Astrocyte (in vitro differentiated cells and primary cell): ENCODE data around the gene MLF1.

ENCODE experiments used
- CTCF ChIP-seq: IDR thresholded peaks from 2 replicates; pipeline ENCODE4 v1.5.1; 2011; ENCODE audit warnings: low read depth, mild to moderate bottlenecking, inconsistent platforms, low read length, moderate library complexity; ENCODE audit not compliant: insufficient read depth
- EZH2 ChIP-seq: IDR thresholded peaks from 2 replicates; pipeline ENCODE4 v1.6.1; 2012; ENCODE audit warnings: mild to moderate bottlenecking, low read length, inconsistent platforms; ENCODE audit not compliant: insufficient read depth

GRCh38 chr3:158559504-158559903 is 11.5 kb upstream of the MLF1 start:
- TF ChIP-seq CTCF (no peak), EZH2 (no peak)
